CD4-positive, alpha-beta T cell treated with Interleukin-15 for 1 hour (primary cell): ENCODE data around the gene SLMAP.
A peak's percentile ranks its signal among the peaks of the same experiment; 100 is the strongest.

Source experiments
- DNase-seq: peaks from one replicate; pipeline ENCODE4 v3.0.0-alpha.2; 2020

SLMAP gene

GRCh38 chr3:57755368-57755675, 787 bp upstream of the SLMAP start:
- DNase-seq, result no peak

- DNase-seq, result peak; percentile 23
These were observed 656 bp downstream of the SLMAP start for GRCh38 chr3:57756528-57757401.

- no peak for DNase-seq
These were observed 1.7 kb downstream of the SLMAP start for GRCh38 chr3:57757642-57758297.

- DNase-seq, result no peak
These were observed 2.6 kb downstream of the SLMAP start for GRCh38 chr3:57758686-57759085.

GRCh38 chr3:57764794-57765193, 8.7 kb downstream of the SLMAP start:
- DNase-seq, result no peak

- no peak for DNase-seq
These were observed 12.5 kb downstream of the SLMAP start for GRCh38 chr3:57768595-57768994.

- no peak for DNase-seq
These were observed 14.1 kb downstream of the SLMAP start for GRCh38 chr3:57770009-57770827.

- no peak for DNase-seq
These were observed 16.1 kb downstream of the SLMAP start for GRCh38 chr3:57772251-57772650.

- DNase-seq, result no peak
These were observed 21.7 kb downstream of the SLMAP start for GRCh38 chr3:57777774-57778173.

- no peak for DNase-seq
These were observed 22.4 kb downstream of the SLMAP start for GRCh38 chr3:57778494-57778893.

GRCh38 chr3:57779666-57780065, 23.6 kb downstream of the SLMAP start:
- no peak for DNase-seq

GRCh38 chr3:57783186-57784088, 27.3 kb downstream of the SLMAP start:
- no peak for DNase-seq

GRCh38 chr3:57784089-57784735, 28.1 kb downstream of the SLMAP start:
- no peak for DNase-seq

GRCh38 chr3:57785446-57785845, 29.3 kb downstream of the SLMAP start:
- DNase-seq, result no peak

GRCh38 chr3:57787867-57788623, 31.9 kb downstream of the SLMAP start:
- no peak for DNase-seq

- DNase-seq, result no peak
These were observed 32.5 kb downstream of the SLMAP start for GRCh38 chr3:57788624-57789018.

GRCh38 chr3:57791245-57791644, 35.1 kb downstream of the SLMAP start:
- no peak for DNase-seq

- no peak for DNase-seq
These were observed 36.1 kb downstream of the SLMAP start for GRCh38 chr3:57792198-57792597.

GRCh38 chr3:57793737-57794187, 37.7 kb downstream of the SLMAP start:
- no peak for DNase-seq

GRCh38 chr3:57794501-57794900, 38.4 kb downstream of the SLMAP start:
- DNase-seq, result no peak

- DNase-seq, result no peak
These were observed 38.8 kb downstream of the SLMAP start for GRCh38 chr3:57794951-57795350.
